Embryonic facial prominence (tissue), 1 donor: ENCODE data around the gene GMIP.
"Not testable (repeated sequence)": the region's sequence is repeated elsewhere in the genome, so short reads cannot be mapped to it uniquely, and the experiment has no call there.

ENCODE experiments used
- DNase-seq: peaks from one replicate; pipeline ENCODE4 v3.0.0-alpha.2; 2016; ENCODE audit errors: extremely low spot score

GMIP gene

GRCh38 chr19:19610376-19611202 is 32.9 kb downstream of the GMIP start:
- DNase-seq, result no peak

DNA sequence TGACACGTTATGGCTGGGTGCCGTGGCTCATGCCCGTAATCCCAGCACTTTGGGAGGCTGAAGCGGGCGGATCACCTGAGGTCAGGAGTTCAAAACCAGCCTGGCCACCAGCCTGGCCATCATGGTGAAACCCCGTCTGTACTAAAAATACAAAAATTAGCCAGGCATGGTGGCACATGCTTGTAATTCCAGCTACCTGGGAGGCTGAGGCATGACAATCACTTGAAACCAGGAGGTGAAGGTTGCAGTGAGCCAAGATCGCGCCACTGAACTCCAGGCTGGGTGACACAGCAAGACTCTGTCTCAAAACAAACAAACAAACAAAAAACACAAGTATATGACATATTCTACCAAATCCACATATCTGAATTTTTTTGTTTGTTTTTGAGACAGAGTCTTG is 36.8 kb downstream of the GMIP start:
- not testable (repeated sequence) for DNase-seq

- no peak for DNase-seq
These were observed 37.4 kb downstream of the GMIP start for GRCh38 chr19:19606021-19606420.

DNA sequence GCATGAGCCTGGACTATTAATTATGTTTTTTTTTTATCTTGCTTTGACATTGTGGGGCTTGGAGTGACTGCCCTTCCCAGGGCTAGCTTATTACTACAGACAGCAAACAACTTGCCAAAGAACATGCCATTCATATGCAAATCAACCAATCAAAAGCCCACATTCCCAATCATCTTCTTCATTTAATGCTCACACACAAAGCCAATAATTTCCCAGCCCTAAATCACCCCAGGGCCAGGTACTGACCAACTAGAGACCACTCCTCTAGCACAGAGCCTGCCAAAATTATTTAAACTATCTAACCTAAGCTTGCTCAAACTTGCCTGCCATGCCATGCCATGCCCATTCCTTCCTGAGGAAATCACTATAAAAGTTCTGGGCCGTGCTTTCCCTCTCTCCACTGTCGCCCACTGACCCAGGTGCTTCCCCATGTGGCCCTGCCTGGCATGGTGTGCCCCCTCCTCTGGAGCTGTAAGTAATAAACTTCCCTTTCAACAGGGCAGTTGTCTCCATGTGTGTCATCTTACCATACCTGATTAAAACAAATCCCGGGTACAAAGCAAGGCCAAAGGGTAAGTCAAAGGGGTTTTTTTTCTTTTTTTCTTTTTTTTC is 40.6 kb downstream of the GMIP start:
- no peak for DNase-seq

GRCh38 chr19:19602136-19602712 is 41.2 kb downstream of the GMIP start:
- DNase-seq, result no peak

DNA sequence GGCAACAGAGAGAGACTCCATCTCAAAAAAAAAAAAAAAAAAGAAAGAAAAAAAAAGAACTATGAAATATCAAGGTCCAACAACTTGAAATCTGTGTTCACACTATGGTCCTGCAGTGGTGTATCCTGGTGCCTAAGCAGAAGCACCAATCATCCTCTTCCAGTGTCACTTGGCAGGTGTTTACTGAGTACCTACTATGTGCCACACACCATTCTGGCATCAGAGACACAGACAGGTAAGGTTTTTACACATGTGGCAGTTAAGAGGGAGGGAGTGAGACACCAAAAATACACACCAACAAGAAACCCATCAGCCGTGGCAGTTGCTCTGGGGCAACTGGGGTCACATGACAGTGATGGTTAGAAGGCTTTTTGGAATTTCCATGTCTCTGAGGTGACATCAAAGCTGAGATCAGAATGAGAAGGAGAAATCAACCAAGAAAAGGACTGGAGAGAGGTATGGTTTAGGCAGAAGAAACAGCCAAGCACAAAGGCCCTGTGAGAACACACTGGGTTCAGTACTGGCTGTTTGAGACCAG is 42.6 kb downstream of the GMIP start:
- DNase-seq, result no peak

DNA sequence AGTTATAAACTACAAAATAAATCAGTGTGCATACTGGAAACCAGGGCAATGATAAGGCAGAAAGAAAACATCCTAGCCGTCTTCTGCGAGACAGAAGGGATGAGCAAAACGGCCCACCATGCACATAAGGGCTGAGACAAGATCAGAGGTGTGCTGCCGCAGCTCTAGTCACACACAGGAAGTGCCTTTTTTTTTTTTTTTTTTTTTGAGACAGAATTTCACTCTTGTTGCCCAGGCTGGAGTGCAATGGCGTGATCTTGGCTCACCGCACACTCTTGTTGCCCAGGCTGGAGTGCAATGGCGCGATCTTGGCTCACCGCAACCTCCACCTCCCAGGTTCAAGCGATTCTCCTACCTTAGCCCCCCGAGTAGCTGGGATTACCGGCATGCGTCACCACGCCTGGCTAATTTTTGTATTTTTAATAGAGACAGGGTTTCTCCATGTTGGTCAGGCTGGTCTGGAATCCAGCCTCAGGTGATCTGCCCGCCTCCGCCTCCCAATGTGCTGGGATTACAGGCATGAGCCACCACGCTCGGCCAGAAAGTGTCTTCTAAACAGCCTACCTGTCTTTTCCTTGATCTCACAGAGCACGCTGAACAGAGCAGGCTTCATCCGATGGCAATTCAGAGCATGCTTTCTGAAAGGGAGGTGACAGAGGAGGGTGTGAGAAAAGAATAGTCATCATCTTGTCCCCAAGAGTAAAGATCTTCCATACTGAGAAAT is 44.6 kb downstream of the GMIP start:
- DNase-seq, result not testable (repeated sequence)

DNA sequence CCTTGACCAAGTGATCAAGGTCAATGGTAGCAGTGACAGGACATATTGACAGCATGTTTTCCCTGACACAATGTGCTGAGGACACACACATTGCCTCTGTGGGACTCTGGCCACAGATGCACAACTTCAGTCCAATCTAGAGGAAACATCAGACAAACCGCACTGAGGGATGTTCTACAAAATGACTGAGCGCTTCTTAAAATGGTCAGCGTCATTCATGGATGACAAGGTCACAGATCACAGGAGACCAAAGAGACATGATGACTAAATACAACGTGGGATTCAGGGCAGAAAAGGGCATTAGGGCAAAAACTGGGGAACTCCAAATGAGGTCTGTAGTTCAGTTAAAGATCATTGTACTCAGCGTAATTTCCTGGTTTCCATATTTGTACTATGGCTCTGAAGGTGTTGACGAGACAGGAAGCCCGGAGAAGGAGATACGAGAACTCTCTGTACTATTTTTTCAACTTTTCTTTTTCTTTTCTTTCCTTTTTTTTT is 45.6 kb downstream of the GMIP start:
- no peak for DNase-seq

GRCh38 chr19:19595171-19595701 is 48.2 kb downstream of the GMIP start:
- no peak for DNase-seq

DNA sequence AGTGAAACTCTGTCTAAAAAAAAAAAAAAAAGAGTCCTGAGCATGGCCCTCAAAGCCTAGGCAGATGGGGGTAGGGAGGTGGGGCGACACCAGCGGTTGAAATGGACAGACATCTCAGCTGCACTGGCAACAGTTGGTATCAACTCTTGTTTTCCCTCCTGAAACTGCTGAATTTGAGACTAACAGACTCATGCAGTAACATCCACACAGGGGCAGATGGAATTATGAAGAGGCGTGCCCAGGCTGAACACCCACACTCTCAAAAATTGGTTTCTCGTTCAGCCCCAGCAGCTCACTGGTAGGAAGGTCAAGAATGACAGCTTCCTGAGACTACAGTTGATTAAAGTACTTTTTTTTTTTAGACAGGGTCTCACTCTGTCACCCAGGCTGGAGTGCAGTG is 49.1 kb downstream of the GMIP start:
- no peak for DNase-seq

GRCh38 chr19:19592690-19593089 is 50.8 kb downstream of the GMIP start:
- DNase-seq, result no peak

- peak; percentile 54 for DNase-seq
These were observed 52.2 kb downstream of the GMIP start for GRCh38 chr19:19591133-19591825.

DNA sequence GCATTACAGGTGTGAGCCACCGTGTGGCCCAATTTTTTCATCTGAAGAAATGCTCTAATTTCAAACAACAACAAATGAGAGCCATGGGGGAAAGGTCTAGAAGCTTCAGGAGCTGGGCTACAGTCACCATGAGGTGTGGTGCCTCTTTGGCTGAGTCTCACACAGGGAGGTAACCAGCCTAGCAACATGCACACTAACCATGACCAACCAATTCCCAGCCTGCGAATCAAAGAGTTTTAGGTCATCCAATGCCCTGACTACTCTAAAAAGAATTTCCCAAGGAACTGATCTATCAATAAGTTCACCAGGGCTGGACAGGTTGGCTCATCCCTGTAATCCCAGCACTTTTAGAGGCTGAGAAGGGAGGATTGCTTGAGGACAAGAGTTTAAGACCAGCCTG is 54.9 kb downstream of the GMIP start:
- DNase-seq, result no peak

GRCh38 chr19:19587771-19588170 is 55.7 kb downstream of the GMIP start:
- DNase-seq, result no peak

DNA sequence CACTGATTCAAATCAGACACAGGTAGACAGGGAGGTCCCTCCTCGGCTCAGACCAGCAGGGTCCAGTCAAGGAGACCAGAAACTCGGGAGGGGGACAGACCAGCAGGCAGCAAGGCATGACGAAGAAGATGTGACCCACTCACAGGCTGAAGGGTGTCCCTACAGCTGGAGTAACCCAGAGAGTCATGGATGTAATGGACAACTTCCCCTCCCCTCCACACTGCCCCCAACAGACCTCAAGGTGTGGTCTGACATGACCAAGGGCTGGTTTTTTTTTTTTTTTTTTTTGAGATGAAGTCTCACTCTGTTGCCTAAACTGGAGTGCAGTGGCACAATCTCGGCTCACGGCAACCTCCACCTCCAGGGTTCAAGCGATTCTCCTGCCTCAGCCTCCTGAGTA is 59.1 kb downstream of the GMIP start:
- DNase-seq, result no peak

DNA sequence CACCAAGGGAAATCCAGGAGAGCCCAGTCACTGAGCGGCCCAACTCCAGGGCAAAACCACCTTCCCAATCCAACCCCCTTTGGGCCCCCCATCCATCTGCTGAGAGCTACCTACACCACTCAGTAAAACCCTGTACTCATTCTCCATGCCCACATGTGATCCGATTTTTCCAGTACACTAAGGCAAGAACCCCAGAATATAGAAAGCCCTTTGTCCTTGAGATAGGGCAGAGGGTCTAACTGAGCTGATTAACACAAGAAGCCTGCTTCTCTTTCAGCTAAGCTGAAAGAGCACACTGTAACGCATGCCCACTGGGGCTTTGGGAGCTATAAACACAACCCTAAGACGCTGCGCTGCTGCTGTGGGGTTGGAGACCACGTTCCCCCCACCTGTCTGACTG is 61.0 kb downstream of the GMIP start:
- DNase-seq, result no peak

GRCh38 chr19:19581391-19581790 is 62.1 kb downstream of the GMIP start:
- no peak for DNase-seq

DNA sequence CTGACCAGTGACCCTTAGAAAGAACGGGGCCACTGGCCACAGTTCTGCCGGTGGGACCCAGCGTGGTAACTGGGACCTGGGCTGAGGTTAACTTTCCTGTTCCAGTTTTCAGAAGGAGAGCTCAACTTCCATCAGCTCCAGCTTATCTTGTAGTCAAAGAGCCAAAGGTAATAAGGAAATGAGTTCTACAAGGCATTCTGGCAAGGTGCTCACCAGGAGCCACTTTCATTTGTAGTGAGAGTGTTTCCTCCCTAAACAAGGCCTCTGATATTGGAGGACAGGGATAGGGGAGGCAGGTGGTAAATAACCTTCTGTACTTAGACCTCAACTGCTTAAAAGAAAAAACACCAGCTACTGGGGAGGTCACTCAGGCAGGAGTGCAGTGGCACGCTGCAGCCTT is 63.0 kb downstream of the GMIP start:
- no peak for DNase-seq

DNA sequence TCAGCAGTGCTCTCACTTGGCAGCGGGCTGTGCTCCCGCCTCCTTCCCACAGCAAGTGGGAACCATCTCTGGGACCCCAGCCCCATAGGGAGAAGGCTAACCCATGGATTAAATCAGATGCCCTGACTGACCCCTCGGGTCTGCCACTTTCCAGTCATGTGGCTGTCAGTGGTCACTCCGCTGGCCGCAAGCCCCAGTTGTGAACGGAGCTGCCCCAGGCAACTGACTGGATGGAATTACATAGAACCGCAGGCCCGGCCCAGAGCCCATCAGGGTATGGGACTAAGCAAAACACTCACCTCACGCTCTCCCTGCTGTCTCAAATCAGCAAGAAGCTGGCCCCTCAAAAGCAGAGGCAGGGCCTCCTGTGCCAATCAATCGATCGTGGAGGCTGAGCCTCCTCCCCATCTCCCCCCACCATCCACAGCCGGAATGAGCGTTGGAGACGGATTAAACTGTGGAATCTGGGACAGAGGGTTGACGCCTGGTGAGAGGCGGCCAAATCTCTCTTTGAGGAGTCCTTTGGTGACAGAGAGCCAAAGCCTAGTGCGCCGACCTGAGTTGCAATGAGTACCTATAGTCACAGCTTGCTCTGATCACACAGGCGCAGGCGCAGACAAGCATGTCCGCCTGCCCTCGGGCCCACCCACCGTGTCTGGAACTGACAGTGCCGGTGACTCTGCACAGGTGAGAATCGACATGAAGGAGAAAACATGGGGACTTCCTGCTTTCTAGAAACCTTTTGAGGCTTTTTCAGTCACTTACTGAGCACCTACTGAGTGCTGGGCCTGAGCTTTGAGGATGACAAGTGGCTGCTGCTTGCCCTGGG is 63.7 kb downstream of the GMIP start:
- no peak for DNase-seq
